ENCODE data around the gene VARS1. TPM values are rescaled to one million over a fixed set of nuclear protein-coding genes. Genes with fewer than 3 reads are reported as not detected.
A peak's percentile ranks its signal among the peaks of the same experiment; 100 is the strongest.

VARS1 gene
- total RNA-seq, 1 experiment from 2014 or later: 89.8 TPM

DNA sequence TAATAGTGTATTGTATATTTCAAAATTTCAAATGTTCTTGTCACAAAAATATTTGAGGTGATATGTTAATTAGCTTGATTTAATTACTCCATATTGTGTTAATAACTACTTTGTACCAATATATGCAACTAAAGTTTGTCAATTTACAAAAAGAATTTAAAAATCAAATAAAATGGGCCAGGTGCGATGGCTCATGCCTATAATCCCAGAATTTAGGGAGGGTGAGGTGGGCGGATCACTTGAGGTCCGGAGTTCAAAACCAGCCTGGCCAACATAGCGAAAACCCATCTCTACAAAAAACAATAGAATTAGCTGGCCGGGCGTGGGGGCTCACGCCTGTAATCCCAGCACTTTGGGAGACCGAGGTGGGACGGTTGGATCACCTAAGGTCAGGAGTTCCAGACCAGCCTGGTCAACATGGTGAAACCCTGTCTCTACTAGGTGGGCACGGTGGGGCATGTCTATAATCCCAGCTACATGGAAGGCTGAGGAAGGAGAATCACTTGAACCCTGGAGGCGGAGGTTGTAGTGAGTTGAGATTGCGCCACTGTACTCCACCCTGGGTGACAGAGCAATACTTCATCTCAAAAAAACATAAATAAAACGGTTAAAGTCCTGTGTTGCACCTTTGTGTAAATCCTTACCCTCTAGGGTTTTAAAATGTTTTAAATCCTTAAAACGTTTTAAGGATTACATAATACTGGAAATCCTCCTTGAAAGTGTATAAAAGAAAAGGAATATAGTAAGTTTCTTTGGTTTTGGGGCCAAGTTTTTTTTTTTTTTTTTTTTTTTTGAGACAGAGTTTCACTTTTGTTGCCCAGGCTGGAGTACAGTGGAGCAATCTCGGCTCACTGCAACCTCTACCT, 36.0 kb upstream of the VARS1 start:
- BruUV-seq (replicated peaks): no TSS peak
- intact Hi-C loops (cut with micrococcal nuclease): loop anchor here (2.0 to 10.0 kb wide), 4 partner anchors 37 to 147 kb away; partner anchors contain the start of genes CLIC1, LY6G5C and VARS1
- ATAC-seq: no peak
- peak overlapping the region; percentile 62; the same call in 1 of the 2 replicates for H3K9ac ChIP-seq (ENCODE audit: low read length)
- POLR2A ChIA-PET (ENCODE audit: unreplicated experiment): interaction anchor here (0.5 to 0.7 kb wide), 2 partner anchors 31 to 36 kb away, joined by 4 read pairs; partner anchors contain the start of genes NEU1 and VARS1
- TF ChIP-seq EZH2 (IDR thresholded peaks at IDR 0.05; ENCODE audit: low read length, unreplicated experiment) (no peak), EZH2phosphoT487 (IDR thresholded peaks at IDR 0.05; ENCODE audit: borderline replicate concordance, low read length) (no peak), CTCF (conservative IDR thresholded peaks at IDR 0.05; ENCODE audit: low read depth, low read length) (no peak)
- H3K27me3 ChIP-seq (ENCODE audit: low read length): no peaks in the 10 kb centered on the region
- peaks cover 12% of the 10 kb centered on the region for H3K4me1 ChIP-seq (ENCODE audit: insufficient read depth, low read length)
- no peaks in the 10 kb centered on the region for H3F3A ChIP-seq (ENCODE audit: low read length, unreplicated experiment)
- H3K9me2 ChIP-seq (replicated peaks; ENCODE audit: low read length): no peaks in the 10 kb centered on the region
- peak overlapping the region; percentile 90 for H3K4me2 ChIP-seq (ENCODE audit: low read length)
- H3K9me3 ChIP-seq (ENCODE audit: low read length): no peaks in the 10 kb centered on the region
- H3K79me2 ChIP-seq (ENCODE audit: low read length): peaks cover 66% of the 10 kb centered on the region
- peak overlapping the region; percentile 98 for H3K4me3 ChIP-seq (ENCODE audit: low read length)
- peaks cover 29% of the 10 kb centered on the region for H4K20me1 ChIP-seq (ENCODE audit: low read length)
- CTCF ChIA-PET: interaction anchor here (0.5 to 0.6 kb wide), 2 partner anchors 25 to 94 kb away, joined by 3 to 4 read pairs; no protein-coding TSS in a partner anchor
- DNase-seq: no peak
- H3K27ac ChIP-seq (ENCODE audit: low read length): no peak overlapping the region
- H2AFZ ChIP-seq (ENCODE audit: low read length): no peak overlapping the region
- H3K36me3 ChIP-seq (ENCODE audit: low read depth, low read length): peaks cover 7% of the 10 kb centered on the region

GRCh38 chr6:31830886-31831335, 35.4 kb upstream of the VARS1 start:
- Histone ChIP-seq H3K4me2 (ENCODE audit: low read length) (peak overlapping the region; percentile 90), H3K79me2 (ENCODE audit: low read length) (peaks cover 66% of the 10 kb centered on the region), H3K4me3 (ENCODE audit: low read length) (peak overlapping the region; percentile 98), H3K36me3 (ENCODE audit: low read depth, low read length) (peaks cover 1% of the 10 kb centered on the region; the same call in 1 of the 2 replicates), H3K9me2 (replicated peaks; ENCODE audit: low read length) (no peaks in the 10 kb centered on the region), H3K9me3 (ENCODE audit: low read length) (no peaks in the 10 kb centered on the region), H3K4me1 (ENCODE audit: insufficient read depth, low read length) (peaks cover 18% of the 10 kb centered on the region), H3K27me3 (ENCODE audit: low read length) (no peaks in the 10 kb centered on the region), H3K9ac (ENCODE audit: low read length) (peak overlapping the region; percentile 62), H3F3A (ENCODE audit: low read length, unreplicated experiment) (no peaks in the 10 kb centered on the region), H2AFZ (ENCODE audit: low read length) (no peak overlapping the region), H3K27ac (ENCODE audit: low read length) (no peak overlapping the region), H4K20me1 (ENCODE audit: low read length) (peaks cover 22% of the 10 kb centered on the region)
- TF ChIP-seq EZH2 (IDR thresholded peaks at IDR 0.05; ENCODE audit: low read length, unreplicated experiment) (no peak), CTCF (conservative IDR thresholded peaks at IDR 0.05; ENCODE audit: low read depth, low read length) (no peak), EZH2phosphoT487 (IDR thresholded peaks at IDR 0.05; ENCODE audit: borderline replicate concordance, low read length) (no peak)
- CTCF ChIA-PET: interaction anchor here (0.5 to 1.9 kb wide), 3 partner anchors 25 to 93 kb away, joined by 3 to 8 read pairs (median 4); no protein-coding TSS in a partner anchor
- DNase-seq (no peak), ATAC-seq (no peak)
- intact Hi-C loops (cut with micrococcal nuclease): loop anchor here (1.0 to 10.0 kb wide), 5 partner anchors 36 to 146 kb away; partner anchors contain the start of genes CLIC1, LY6G5C and VARS1
- BruUV-seq (replicated peaks): no TSS peak
- POLR2A ChIA-PET (ENCODE audit: unreplicated experiment): interaction anchor here (0.5 to 0.7 kb wide), 4 partner anchors 16 to 178 kb away, joined by 4 to 17 read pairs (median 6); partner anchors contain the start of genes BAG6, HSPA1L, NEU1 and VARS1

Measured in PC-3 (cell line).